Measurements from ENCODE around the gene DCLK2. TPM values are rescaled to one million over a fixed set of nuclear protein-coding genes. Genes with fewer than 3 reads are reported as not detected.

The DCLK2 gene
- total RNA-seq, 1 donor from 2014 or later, result 30.1 TPM

GRCh38 chr4:150167054-150167453, 88.8 kb downstream of the DCLK2 start:
- no peak for TF ChIP-seq CTCF (conservative IDR thresholded peaks at IDR 0.05)
- H3K36me3 Mint-ChIP-seq (ENCODE audit: low read depth), result peaks cover 12% of the 10 kb centered on the region
- DNase-seq (ENCODE audit: low read depth, low spot score), result no peak
- H3K9me3 Mint-ChIP-seq, result peaks cover 2% of the 10 kb centered on the region
- no peaks in the 10 kb centered on the region for H3K27me3 Mint-ChIP-seq (ENCODE audit: low read depth)
- H3K4me1 Mint-ChIP-seq, result peaks cover 38% of the 10 kb centered on the region
- no peak overlapping the region for H3K27ac Mint-ChIP-seq (ENCODE audit: unreplicated experiment)
- no peak overlapping the region for H3K4me3 Mint-ChIP-seq

- Mint-ChIP-seq H3K27me3 (ENCODE audit: low read depth) (no peaks in the 10 kb centered on the region), H3K4me3 (peak overlapping the region; percentile 11), H3K27ac (ENCODE audit: unreplicated experiment) (peak overlapping the region; percentile 89), H3K36me3 (ENCODE audit: low read depth) (peaks cover 7% of the 10 kb centered on the region), H3K9me3 (peaks cover 4% of the 10 kb centered on the region), H3K4me1 (peaks cover 47% of the 10 kb centered on the region)
- TF ChIP-seq CTCF (conservative IDR thresholded peaks at IDR 0.05), result no peak
- no peak for DNase-seq (ENCODE audit: low read depth, low spot score)
Observed at GRCh38 chr4:150173432-150173861, 95.2 kb downstream of the DCLK2 start.

DNA sequence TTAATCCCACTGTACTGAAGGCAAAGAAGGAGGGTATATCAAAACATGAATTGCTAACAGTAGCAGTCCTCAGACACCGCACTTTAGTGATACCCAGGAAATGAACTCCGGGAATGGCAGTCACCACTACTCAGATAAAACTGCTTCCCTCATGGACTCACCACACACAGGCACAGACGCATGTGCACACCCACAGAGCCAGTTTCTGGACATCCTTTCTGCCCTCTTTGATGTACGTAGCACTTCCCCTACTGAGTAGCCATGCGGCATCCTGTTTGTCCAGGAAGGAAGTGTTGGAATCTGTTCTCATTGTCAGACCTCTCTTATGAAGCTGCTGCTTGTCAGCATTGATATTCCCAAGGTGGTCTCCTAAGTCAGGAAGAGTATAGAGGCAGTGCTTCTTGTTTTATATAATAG, 95.7 kb downstream of the DCLK2 start:
- peak overlapping the region; percentile 11 for H3K4me3 Mint-ChIP-seq
- peaks cover 4% of the 10 kb centered on the region for H3K36me3 Mint-ChIP-seq (ENCODE audit: low read depth)
- peaks cover 4% of the 10 kb centered on the region for H3K9me3 Mint-ChIP-seq
- H3K4me1 Mint-ChIP-seq, result peaks cover 44% of the 10 kb centered on the region
- H3K27me3 Mint-ChIP-seq (ENCODE audit: low read depth), result no peaks in the 10 kb centered on the region
- DNase-seq (ENCODE audit: low read depth, low spot score), result peak; percentile 12
- TF ChIP-seq CTCF (conservative IDR thresholded peaks at IDR 0.05), result no peak
- H3K27ac Mint-ChIP-seq (ENCODE audit: unreplicated experiment), result peak overlapping the region; percentile 28

- Mint-ChIP-seq H3K4me3 (no peak overlapping the region), H3K27ac (ENCODE audit: unreplicated experiment) (no peak overlapping the region), H3K36me3 (ENCODE audit: low read depth) (peaks cover 9% of the 10 kb centered on the region), H3K4me1 (peaks cover 47% of the 10 kb centered on the region), H3K27me3 (ENCODE audit: low read depth) (no peaks in the 10 kb centered on the region), H3K9me3 (peaks cover 3% of the 10 kb centered on the region)
- DNase-seq (ENCODE audit: low read depth, low spot score), result no peak
- no peak for TF ChIP-seq CTCF (conservative IDR thresholded peaks at IDR 0.05)
Observed at GRCh38 chr4:150176547-150176946, 98.3 kb downstream of the DCLK2 start.

- Mint-ChIP-seq H3K4me3 (no peak overlapping the region), H3K27me3 (ENCODE audit: low read depth) (no peaks in the 10 kb centered on the region), H3K36me3 (ENCODE audit: low read depth) (peaks cover 5% of the 10 kb centered on the region), H3K4me1 (peaks cover 43% of the 10 kb centered on the region), H3K27ac (ENCODE audit: unreplicated experiment) (no peak overlapping the region), H3K9me3 (no peaks in the 10 kb centered on the region)
- no peak for DNase-seq (ENCODE audit: low read depth, low spot score)
- TF ChIP-seq CTCF (conservative IDR thresholded peaks at IDR 0.05), result no peak
Observed at GRCh38 chr4:150178161-150178560, 99.9 kb downstream of the DCLK2 start.

GRCh38 chr4:150181536-150181935, 103.3 kb downstream of the DCLK2 start:
- no peaks in the 10 kb centered on the region for H3K27me3 Mint-ChIP-seq (ENCODE audit: low read depth)
- DNase-seq (ENCODE audit: low read depth, low spot score), result no peak
- H3K9me3 Mint-ChIP-seq, result no peaks in the 10 kb centered on the region
- no peak overlapping the region for H3K27ac Mint-ChIP-seq (ENCODE audit: unreplicated experiment)
- H3K36me3 Mint-ChIP-seq (ENCODE audit: low read depth), result peaks cover 13% of the 10 kb centered on the region
- peaks cover 24% of the 10 kb centered on the region for H3K4me1 Mint-ChIP-seq
- H3K4me3 Mint-ChIP-seq, result no peak overlapping the region
- TF ChIP-seq CTCF (conservative IDR thresholded peaks at IDR 0.05), result no peak
